Stimulated activated CD8-positive, alpha-beta memory T cell treated with anti-CD3 and anti-CD28 coated beads, Interleukin-15, amount 100 ng/mL, for 48 hours (primary cell): Measurements from ENCODE around the gene NAA50.
A peak's percentile ranks its signal among the peaks of the same experiment; 100 is the strongest.

Experiments used
- DNase-seq, 2 donors: peaks; one replicate each; pipeline ENCODE4 v3.0.0-alpha.2; 2020; ENCODE audit warnings: low read depth in 2 of 2

Gene NAA50

DNA sequence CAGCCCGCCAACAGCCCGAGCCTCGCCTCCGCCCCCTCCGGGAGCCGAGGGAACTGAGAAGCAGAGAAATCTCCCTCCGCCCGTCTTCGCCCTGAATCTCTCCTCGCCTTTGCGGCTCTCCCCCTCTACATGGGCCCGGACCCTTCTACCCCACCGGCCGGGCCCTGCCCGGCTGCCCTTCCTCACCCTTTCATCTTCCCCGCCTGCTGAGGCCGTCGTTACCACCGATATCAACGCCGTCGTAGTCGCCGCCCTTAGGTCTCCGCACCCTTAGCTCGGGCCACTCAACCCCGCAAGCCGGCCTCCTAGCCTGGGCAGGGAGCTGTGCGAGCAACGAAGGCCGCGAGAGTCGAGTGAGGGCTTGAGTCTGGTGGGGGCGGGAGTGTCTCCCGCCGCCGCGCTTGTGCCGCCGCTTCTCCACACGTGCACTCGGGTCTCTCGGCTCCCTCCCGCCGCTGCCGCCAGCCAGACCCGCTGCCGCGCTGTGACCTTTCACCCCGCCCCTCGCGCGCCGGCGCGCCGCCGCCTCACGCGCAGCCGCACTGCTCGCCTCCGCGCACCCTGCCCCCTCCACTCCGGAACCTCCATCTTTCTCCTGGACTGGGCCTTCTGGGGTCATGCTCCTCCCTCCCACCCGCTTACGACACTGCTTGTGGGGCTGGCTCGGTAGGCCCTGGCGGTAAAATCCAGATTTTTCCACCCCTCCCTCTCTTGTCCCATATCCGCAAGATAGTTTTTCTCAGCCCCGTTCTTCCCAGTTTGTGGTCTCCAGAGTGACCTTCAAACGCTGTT lies at the start of gene NAA50:
Gene NAA50, minus strand, starts transcription at position 494 of the 792 bp plus-strand sequence. Its CDS starts 300 bp downstream, at position 194.
- DNase-seq = peak; percentile 92 to 95

DNA sequence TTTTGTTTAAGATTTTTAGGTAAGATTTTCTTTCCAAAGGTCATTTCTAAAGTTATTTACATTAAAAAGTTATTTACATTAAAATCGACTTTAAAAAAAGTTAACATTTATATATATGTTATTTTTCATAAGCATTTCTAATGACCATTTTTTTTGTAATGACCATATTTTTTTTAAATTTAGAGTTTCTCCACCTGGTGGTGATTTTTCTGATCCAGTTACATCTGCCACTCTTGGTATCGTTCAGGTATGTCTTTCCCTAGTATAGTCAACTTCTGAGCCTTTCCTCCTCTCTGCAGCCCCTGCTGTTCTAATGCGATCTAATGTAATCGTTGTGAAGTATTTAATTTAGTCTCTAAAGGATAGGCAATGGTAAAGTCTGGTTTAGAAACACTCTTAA lies 49.6 kb upstream of the NAA50 start:
- no peak for DNase-seq

DNA sequence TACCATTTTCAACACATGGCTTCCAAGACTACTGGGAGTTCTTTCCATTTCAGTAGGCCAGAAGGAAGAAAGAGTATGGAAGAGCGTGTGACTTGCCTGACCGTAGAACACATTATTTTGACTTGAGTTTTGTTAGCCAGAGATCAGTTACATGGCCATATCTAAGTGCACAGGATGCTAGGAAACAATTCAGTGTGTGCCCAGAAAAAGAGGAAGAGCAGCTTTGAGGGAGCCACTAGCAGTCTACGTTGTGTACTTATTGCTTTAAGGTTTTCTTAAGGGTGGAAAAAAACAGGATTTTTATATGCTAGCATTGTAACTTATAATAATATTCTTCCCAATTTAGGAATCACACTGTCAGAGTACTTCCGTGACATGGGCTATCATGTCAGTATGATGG lies 48.5 kb upstream of the NAA50 start:
- DNase-seq = no peak

DNA sequence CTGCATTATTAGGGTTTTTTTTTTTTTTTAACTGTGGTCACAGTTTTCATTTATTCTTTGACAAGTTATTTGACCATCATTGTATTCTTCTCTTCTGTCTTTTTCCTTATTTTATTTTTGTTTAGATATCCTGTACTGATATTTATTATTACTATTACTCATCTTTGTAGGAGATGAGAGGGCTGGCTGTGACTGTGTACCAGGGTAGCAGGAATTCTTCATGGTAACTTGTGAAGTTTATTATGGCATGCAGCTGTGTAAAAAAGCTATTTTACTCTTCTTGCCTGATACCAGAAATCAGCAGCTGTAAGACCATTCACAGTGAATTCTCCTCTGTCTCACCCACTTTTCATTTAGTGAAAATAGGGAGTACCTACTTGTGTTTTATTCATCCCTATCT lies 45.3 kb upstream of the NAA50 start:
- no peak for DNase-seq

DNA sequence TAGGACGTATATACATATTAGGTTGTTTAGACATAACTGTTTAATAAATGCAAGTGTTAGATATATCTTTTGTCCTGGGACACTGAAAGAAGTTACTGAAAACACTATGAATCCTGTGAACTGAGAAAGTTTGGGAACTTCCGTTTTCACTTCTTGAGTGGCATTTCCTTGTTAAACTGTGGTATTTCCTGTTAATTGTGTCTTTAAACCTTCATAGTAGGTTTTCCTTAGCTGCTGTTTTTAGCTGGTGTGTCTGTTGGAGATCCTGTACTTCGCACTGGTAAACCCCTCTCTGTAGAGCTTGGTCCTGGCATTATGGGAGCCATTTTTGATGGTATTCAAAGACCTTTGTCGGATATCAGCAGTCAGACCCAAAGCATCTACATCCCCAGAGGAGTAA lies 37.9 kb upstream of the NAA50 start:
- no peak for DNase-seq

DNA sequence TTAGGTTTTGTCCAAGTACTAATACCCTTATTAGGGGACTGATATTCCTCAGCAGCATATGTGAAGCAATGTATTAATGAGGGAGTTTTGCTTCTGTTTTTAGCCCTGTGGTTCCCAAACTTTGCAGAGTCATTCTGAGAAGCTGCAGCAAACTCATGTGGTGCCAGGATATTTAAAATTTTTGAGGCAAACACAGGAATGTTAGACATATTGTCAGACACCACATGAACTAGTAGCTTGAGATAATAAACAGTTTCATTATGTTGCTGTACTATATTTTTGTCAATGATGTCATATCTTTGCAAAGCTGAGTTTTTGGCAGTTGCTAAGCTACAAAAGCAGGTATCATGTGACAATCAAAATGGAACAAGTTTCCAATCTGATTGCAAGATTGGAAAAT lies 37.4 kb upstream of the NAA50 start:
- no peak for DNase-seq

DNA sequence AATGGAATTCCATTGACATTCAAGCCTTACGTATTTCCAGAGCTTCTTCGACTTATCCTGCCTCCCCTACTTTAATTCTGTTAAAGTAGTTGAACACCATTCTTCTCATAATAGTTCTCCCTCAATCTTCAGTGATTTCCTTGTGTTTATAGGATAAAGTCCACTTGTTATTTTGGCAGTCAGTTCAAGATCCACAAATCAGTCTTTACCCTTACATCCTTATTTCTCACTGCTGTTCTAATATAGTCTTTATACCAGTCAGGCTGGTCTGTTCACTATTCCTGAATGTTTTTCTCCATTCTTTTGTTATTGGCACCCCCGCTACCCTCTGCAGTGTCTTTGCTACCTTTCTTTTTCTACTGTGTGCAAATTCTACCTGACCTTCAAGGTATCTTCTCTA lies 30.5 kb upstream of the NAA50 start:
- DNase-seq = no peak

DNA sequence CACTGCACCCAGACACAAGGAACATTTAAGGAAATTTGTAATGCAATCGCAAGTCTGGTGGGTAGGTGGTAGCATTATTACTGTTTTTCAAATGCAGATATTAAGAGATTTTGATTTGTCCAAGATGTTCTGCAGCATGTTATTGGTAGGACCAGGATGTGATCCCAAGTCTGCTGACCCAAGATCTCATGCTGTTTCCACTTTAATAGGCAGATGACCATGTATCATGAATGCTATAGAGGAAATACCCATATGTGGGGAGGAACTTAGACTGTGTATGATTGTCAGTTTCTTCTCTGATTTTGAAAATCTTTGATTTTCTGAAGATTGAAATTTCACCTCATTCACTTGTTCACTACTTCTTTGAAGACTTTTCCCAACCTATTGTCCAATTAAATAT lies 29.5 kb upstream of the NAA50 start:
- no peak for DNase-seq

DNA sequence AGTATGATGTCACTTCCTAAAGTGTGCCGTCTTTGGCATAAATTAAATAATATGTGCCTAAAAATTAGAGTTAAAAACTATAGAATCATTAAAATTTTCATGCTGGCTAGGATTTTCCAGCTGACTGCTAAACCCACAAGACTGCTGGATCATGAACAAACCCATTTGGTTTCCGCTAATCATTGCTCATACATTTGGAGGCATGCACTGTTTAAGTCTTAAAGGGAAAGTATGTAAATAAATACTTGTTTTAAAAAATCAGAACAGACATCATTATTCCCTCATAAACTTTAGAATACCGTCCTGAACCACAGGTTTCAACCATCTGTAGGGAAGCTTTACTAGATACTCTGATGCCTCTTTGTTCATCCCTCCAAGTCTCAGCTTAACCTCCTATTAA lies 27.3 kb upstream of the NAA50 start:
- DNase-seq = no peak

DNA sequence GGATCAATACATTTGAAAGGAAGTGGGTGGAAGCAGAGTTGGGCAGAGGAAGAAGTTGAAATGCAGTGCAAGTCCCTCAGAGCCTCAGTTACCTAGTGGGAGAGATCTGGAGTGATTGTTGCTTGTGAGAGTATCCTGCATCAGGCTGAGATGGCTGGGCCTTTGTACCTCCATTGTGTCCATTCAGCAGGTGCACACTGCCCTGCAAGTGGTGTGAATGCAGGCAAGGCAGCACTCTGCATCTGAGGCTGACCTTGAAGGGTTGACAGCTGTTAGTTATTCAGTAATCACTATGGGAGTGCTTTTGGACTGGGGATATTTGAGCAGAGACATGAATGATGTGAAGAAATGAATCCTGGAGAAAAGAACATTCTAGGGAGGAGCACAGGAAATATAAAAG lies 25.9 kb upstream of the NAA50 start:
- DNase-seq = no peak

DNA sequence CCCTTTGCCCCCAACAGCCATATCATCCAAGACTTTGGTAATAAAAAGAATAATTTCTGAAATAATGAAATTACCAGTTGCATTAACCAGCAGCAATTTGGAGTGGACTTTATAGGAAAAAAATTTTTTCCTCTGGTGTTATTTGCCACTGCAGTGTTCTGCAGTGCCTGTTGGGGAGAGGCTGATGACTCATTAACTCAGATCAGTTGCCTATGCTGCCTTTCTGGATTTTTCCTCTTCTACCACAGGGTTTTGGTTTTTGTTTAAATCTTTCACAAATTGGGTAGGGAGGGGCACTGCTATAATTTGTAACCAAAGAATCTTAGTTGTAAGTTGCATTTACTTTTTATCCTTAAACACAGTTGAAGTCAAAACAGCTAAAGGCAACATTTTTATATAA lies 23.5 kb upstream of the NAA50 start:
- no peak for DNase-seq

DNA sequence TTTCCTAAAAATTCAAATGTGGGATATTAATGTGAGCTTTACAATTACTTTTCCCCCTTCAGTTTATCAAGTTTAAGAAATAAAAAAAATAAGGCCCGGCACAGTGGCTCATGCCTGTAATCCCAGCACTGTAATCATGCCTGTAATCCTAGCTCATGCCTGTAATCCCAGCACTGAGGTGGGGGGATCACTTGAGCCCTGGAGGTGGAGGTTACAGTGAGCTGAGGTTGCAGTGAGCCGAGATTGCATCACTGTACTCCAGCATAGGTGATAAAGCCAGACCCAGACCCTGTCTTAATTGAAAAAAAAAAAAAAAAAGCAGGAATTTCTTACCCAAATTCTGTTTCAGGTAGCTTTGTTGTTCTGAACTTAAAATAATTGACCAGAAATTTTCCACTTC lies 18.6 kb upstream of the NAA50 start:
- no peak for DNase-seq

DNA sequence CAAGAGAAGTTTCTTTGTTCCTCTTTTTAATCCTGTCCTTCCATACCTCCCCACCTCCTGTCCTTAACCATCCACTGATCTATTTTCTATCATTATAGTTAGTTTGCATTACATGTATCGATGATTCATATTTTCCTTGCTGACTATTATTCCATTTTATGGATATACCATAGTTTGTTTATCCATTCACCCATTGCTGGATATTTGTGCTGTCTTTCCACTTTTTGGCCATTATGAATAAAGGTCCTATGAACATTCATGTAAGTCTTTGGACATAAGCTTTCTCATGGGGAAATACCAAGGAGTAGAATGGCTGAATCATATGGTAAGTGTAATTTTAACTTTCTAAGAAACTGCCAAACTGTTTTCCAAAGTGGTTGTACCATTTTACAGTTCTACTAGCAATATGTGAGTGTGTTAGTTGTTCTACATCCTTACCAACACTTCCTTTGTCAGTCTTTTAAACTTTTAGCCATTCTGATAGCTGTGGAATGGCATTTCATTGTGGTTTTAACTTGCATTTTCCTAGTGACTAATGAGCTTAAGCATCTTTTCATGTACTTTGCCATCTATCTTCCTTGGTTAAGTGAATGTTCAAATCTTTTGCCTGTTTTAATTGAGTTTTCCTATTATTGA lies 12.5 kb upstream of the NAA50 start:
- DNase-seq = no peak

DNA sequence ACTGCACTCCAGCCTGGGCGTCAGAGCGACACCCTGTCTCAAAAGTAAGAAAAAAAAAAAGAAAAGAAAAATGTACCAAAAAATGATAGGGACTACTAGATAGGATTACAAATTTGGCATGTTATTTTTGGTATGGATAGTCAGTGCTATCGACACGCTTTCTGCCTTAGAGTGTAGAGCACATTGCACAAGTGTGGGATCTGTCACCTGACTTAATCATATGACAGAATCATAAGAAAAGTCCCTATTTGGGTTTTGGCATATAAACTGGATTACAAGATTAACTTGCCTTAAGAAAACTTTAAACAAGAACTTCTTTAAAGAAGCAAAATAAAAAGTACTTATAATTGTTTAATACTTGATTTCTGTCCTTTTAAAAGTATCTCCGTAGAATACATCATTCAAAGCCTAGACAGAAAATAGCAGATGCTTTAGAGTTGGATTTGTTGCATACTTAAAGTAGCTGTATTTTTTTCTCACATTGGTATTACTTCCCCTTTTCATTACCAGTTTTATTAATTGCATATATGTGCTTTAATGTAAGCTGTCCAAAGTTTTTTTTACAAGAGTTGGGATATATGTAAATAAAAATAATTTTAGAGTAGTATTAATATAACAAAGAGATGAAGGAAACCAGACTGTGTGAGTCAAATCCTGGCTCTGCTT lies 8.6 kb upstream of the NAA50 start:
- no peak for DNase-seq

DNA sequence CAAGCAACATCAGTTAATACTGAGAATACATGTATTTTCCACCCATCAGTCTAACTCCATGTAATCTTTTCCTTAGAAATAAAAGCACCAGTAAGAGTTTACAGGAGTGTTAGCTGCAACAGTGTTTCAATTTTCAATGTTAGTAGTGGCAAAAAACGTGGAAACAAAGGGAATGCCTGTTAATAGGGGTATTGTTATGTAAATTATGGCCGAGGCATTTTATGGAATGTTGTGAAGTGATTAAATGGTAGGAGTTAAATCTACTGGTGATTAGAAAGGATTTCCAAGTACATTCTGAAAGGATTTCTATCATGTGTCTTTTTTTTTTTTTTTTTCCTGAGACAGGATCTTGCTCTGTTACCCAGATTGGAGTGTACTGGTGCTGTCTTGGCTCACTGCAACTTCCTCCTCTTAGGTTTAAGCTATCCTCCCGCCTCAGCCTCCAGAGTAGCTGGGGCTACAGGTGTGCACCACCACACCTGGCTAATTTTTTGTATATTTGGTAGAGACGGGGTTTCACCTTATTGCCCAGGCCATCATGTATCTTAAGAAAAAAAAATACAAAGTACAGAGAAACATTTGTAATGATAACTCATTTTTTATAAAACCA lies 7.4 kb upstream of the NAA50 start:
- DNase-seq = no peak

DNA sequence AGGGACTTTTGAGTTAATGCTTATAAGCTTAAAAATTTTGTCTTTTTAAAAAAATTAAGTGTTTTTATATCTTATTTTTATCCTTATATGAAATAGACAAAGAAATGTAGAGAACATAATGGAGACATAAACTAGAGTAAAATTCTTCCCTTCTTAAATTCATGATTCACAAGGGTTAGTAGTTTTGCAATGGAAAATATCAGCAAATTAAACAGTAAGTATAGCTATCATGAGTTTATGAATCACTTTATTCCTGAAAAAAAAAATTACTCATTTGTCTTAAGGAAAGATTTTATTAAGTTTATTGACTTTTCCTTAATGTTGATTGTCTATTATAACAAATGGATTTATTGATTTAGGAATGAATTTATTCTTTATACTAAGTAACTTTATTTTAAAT lies 5.1 kb upstream of the NAA50 start:
- DNase-seq = no peak

DNA sequence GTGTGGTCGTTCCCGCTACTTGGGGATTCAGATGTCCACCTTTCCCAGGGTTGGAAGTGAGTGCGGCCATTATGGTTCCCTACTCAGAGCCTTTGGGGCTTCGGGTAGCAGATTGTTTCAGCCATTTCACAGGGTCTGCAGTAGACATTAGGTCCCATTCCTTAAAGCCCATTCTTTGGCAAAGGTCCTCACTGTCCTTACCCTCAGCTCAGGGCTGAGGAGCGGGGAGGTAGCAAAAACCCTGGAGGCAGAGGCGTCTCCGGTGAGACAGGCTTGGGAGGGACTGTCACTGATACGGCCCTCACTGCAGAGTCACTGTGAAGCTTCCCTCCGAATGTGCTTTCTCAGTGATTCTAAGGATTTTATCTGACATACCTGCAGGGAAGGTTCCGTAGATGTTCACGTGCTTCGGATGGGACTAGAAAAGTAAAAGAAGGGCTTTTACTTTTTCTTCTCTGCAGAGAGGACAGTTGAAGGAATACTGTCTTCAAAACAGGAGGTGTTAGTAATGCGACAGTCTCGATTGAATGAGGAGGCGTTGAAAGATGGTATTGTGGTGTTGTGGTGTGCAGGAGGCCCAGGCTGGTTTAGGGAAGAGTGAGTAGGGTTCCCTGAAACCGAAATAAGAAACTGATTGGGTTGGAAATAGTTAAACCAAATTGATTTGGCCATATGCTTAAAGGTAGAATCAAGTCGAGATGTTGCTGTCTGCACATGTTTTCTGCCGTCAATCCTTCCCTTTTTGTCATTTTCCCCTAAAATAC lies 1.4 kb upstream of the NAA50 start:
- DNase-seq = peak in 1 of 2 donors; percentile 32

DNA sequence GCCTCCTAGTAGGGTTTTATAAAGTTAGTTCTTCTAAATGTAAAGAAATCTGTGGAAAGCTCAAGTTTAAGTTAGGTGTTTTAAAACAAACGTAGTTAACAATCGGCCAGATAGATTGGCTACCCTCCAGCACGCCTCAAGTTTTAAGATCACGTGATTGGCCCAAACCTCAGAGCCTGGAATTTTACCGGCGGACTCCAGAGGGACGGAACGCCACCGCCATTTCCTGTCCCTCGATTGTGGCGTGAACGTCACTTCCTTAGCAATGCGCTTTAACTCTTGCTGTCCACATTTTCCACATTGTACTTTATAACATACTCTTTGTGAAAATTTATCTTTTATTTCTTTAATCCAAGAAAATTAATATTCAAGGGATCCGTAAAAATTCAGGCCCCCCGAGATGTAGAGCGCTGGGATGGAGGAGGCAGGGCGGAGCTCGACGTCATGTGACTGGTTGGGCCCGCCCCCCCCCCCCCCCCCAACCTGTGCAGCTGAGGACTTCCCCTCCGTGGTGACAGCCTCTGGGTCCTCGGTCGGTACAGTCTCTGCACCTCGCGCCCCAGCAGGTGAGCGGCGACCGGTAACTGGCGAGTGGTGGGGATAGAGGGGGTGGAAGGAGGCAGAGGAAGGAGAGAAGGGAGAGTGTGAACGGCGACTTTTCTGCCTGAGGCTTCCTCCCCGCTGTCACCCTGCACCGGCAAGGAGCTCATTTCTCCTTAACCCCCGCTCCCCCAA lies 666 bp upstream of the NAA50 start, which contains the start of gene ATP6V1A:
Gene ATP6V1A, plus strand, starts transcription at position 488 of the 735 bp plus-strand sequence. CDS start 31,719 bp downstream, outside the sequence.
- DNase-seq = peak; percentile 75

DNA sequence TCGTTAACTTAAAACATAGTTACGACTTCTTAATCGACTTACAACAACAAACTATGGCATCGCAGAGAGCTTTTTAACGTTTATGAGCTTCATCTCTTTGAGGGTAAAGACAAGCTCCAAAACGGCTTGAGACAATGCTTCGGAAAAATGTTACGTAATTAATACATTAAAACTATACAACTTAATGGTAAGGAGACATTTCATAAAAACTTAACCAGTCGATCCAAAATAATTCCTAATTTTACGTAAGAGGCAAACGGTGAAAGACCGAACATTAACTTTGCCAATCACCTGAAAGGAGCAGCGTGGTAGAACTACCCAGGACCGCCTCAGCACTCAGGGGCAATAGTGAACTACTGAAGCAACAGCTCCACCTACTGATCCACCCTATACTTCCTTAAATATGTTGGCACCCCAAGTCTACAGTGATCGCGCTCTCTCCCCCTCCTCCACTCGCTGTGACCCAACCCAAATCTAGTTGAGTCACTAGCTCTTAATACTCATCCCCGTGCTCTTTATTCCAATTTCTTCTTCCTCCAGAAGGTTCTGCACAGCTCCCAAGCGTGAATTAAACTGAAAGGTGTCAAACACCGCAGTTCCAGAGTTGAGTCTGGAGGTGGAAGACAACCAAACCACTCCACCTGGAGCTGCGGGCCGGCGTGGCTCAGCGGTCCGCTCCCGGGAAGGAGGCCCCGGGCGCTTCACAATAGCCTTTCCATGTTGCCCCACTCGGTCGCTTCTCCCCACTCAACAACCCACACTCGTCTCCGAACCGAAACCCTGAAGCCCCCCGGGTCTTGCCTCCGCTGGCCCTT lies 901 bp downstream of the NAA50 start:
- peak; percentile 60 to 70 for DNase-seq

DNA sequence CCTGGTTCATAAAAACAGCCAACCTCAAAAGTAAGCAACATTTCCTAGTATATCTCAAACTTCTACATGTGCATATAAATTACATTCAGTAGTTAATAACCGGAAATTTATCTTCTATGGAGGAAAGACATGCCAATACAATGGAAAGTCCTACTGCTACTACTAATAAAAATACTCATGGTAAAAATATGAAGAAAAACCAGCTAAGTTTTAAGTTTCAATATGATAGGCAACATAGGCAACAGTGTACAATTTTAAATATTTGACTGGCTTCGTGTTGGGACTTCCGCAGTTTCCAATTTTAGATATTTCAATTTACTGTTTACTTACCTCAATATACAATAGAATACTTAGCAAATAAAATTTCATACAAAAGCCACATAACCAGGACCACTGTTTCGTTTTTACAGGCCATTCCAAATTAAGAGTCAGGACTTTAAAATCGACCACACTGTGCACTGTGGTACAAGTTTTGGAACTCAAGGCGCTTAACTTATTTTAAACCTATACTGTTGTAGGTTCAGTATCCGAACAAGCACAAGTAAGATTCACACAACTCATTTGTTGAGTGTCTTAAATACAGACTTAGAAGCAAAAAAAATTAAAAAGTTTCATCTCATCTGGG lies 2.9 kb downstream of the NAA50 start:
- DNase-seq = no peak
